Fibroblast of skin of right quadriceps (primary cell): ENCODE measurements around the gene APC2.
A peak's percentile ranks its signal among the peaks of the same experiment; 100 is the strongest.

Experiments used
- DNase-seq: peaks from one replicate; pipeline ENCODE4 v3.0.0-alpha.2; 2013

Gene APC2

GRCh38 chr19:1450735-1451731 lies 1.1 kb downstream of the APC2 start:
- DNase-seq: no peak

DNA sequence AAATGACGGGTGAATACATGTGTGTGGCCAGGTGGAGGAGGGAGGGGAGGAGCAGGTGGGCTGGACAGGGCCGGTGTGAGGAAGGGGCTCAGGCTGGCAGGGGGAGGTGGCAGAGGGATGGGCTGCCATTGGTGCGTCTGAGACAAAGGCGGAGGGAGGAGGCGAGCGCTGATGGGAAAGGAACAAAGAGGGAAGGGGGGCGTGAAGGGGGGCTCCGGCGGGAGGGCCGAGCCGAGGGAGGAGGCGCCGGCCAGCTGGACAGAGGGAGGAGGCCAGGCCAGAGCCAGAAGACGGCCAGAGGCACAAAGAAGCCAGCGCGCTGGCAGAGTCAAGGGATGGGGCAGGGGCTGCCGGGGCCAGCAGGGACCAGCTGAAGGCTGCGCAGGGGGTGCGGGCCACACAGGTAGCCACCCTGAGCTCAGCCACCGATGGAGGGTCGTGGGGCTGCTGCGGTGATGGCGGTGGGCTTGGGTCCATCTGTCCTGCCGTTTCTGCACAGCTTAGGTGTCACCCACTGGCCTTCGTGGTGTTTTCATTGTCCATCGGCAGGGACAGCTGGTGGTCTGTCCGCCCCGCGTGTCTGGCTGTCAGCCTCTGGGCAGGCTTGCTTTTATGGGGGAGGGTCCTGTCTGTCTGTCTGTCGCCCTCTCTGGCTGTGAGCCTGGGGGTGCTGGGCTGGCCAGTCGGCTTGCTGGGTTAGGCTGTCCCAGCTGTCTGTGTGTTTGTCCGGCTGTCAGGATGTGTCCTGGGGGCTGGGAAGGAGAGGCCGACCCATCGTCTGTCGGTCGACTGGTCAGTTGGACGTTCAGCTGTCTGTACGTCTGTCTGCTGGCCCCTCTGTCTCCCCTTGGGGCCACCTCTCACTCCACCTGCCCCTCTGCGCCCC lies 2.2 kb downstream of the APC2 start:
- DNase-seq: no peak

GRCh38 chr19:1452802-1453524 lies 3.0 kb downstream of the APC2 start:
- DNase-seq: no peak

GRCh38 chr19:1453525-1454364 lies 3.8 kb downstream of the APC2 start:
- no peak for DNase-seq

GRCh38 chr19:1455002-1455335 lies 5.0 kb downstream of the APC2 start:
- no peak for DNase-seq

DNA sequence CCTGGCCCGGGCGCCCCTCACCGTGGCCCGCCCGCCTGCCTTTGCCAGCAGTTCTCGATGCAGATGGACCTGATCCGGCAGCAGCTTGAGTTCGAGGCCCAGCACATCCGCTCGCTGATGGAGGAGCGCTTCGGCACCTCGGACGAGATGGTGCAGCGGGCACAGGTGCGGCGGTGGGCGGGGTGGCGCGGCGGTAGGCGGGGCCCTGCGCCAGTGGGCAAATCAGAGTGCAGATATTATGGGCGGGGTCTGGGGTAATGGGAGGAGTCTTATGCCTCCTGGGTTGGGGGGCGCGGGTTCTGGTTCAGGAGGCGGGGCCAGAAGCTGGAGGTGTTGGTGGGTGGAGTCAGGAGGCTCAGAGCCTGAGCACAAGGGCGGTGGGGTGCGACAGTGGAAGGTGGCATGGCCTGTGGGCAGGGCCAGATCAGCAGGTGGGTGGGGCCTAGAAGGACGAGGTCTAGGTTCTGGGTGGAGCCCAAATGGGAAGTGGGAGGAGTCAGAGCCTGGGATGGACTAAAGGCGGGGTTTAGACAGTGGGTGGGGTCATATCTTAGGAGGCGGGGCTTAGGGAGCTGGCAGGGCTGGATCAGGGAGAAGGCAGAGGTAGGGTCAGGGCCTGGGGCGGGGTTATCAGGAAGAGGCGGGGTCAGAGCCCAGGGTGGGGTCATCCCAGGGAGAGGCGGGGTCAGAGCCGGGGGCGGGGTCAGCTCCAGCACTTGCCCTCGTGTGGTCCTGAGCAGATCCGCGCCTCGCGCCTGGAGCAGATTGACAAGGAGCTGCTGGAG lies 5.6 kb downstream of the APC2 start:
- peak; percentile 45 for DNase-seq

GRCh38 chr19:1456121-1456900 lies 6.4 kb downstream of the APC2 start:
- no peak for DNase-seq

GRCh38 chr19:1457031-1457739 lies 7.3 kb downstream of the APC2 start:
- no peak for DNase-seq

- no peak for DNase-seq
Observed at GRCh38 chr19:1457892-1458291, 8.0 kb downstream of the APC2 start.

- DNase-seq: no peak
Observed at GRCh38 chr19:1459479-1459878, 9.6 kb downstream of the APC2 start.

DNA sequence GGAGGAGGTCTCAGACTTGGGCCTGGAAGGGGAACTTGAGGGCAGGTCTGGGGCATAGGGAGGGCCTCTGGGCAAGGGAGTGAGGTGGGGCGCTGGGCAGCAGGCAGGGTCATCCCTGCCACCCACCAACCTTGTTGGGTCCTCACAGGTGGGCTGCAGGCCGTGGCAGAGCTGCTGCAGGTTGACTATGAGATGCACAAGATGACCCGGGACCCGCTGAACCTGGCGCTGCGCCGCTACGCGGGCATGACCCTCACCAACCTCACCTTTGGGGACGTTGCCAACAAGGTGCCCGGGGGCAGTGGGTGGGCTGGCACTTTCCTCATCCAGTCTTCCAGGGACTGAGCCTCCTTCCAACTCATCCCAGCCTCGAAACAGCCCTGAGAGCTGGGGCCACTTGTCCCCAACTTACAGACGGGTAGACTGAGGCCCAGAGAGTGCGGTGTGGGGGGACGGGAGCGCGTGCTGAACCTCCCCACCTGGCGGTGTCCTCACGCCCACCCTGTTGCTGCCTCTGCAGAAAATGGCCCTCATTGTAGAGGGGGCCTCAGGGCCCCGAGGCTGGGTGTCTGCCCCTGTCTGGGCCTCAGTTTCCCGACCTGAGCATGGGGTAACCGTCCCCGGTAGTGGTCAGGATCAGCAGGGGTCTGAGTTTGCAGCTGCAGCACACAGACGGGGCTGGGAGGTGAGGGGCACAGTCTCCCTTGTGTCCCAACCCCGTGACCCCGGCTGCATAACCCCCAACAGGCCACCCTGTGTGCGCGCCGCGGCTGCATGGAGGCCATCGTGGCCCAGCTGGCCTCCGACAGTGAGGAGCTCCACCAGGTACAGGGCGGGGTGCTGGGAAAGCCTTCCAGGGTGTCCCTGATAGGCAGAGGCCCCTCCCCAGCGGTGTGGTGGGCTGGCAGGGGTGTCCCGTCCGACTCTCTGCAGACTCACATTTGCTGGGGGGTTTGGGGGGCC lies 10.4 kb downstream of the APC2 start:
- DNase-seq: no peak

- no peak for DNase-seq
Observed at GRCh38 chr19:1461862-1462261, 11.9 kb downstream of the APC2 start.

- DNase-seq: peak; percentile 40
Observed at GRCh38 chr19:1465191-1466016, 15.5 kb downstream of the APC2 start.

DNA sequence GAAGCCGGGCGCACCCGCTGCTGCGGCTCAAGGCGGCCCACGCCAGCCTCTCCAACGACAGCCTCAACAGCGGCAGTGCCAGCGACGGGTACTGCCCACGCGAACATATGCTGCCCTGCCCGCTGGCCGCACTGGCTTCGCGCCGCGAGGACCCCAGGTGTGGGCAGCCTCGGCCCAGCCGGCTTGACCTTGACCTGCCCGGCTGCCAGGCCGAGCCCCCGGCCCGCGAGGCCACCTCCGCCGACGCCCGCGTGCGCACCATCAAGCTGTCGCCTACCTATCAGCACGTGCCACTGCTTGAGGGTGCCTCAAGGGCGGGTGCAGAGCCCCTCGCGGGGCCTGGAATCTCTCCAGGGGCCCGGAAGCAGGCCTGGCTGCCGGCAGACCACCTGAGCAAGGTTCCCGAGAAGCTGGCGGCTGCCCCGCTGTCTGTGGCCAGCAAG lies 16.1 kb downstream of the APC2 start:
- DNase-seq: no peak

- DNase-seq: no peak
Observed at GRCh38 chr19:1466461-1467214, 16.7 kb downstream of the APC2 start.

DNA sequence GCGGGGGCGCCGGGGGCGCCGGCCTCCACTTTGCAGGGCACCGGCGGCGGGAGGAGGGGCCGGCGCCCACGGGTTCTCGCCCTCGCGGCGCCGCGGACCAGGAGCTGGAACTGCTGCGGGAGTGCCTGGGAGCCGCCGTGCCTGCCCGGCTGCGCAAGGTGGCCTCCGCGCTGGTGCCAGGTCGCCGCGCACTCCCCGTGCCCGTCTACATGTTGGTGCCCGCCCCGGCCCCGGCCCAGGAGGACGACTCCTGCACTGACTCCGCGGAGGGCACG lies 17.2 kb downstream of the APC2 start:
- no peak for DNase-seq
